Ishikawa (cell line): Measurements from ENCODE around the gene ZNF488.

Experiments
- CEBPB ChIP-seq: IDR thresholded peaks from 2 replicates; pipeline ENCODE4 v1.6.1; 2012
- CREB1 ChIP-seq: IDR thresholded peaks from 2 replicates; pipeline ENCODE4 v1.6.1; 2012; ENCODE audit warnings: low read depth
- EGR1 ChIP-seq: IDR thresholded peaks from 2 replicates; pipeline ENCODE4 v1.6.1; 2012
- EP300 ChIP-seq: IDR thresholded peaks from 2 replicates; pipeline ENCODE4 v1.6.1; 2012; ENCODE audit warnings: borderline replicate concordance
- FOXM1 ChIP-seq: IDR thresholded peaks from 2 replicates; pipeline ENCODE4 v1.6.1; 2012; ENCODE audit warnings: low read depth, borderline replicate concordance
- NFIC ChIP-seq: IDR thresholded peaks from 2 replicates; pipeline ENCODE4 v1.6.1; 2012
- RAD21 ChIP-seq: IDR thresholded peaks from 2 replicates; pipeline ENCODE4 v1.6.1; 2012; ENCODE audit warnings: low read depth
- TAF1 ChIP-seq: IDR thresholded peaks from 2 replicates; pipeline ENCODE4 v1.6.1; 2012; ENCODE audit warnings: low read depth, mild to moderate bottlenecking
- TCF12 ChIP-seq: IDR thresholded peaks from 2 replicates; pipeline ENCODE4 v1.6.1; 2012; ENCODE audit warnings: low read depth
- TEAD4 ChIP-seq: IDR thresholded peaks from 2 replicates; pipeline ENCODE4 v1.6.1; 2012
- USF1 ChIP-seq: IDR thresholded peaks from 2 replicates; pipeline ENCODE4 v1.6.1; 2012
- YY1 ChIP-seq: IDR thresholded peaks from 2 replicates; pipeline ENCODE4 v1.6.1; 2012; ENCODE audit warnings: low read depth
- ZBTB7A ChIP-seq: IDR thresholded peaks from 2 replicates; pipeline ENCODE4 v1.6.1; 2012; ENCODE audit warnings: low read depth
- TF ChIP-seq, protein P1 (sequence below): IDR thresholded peaks from 2 replicates; pipeline ENCODE4 v1.6.1; 2012; ENCODE audit warnings: low read depth, mild to moderate bottlenecking
- TF ChIP-seq, protein P2 (sequence below): IDR thresholded peaks from 2 replicates; pipeline ENCODE4 v1.6.1; 2012

ZNF488 gene

DNA sequence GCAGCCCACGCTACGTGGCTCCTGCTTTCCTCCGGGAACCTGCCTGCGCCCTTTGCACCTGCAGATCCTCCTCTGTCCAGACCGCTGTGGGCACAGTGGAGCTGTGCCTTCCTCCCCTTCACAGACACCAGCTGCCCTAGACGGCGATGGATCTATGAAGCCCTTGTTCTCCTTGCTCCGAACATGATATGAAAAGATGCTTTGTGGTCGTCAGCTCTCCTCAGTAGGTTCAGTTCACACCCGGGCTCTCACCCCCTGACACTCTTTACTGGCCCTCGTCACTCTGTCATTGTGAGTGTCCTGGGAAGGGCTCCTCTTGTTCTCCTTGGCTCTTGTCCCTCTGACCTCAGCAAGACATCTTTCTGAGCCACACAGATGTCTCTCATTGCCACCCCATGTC, 4.2 kb downstream of the ZNF488 start:
- TF ChIP-seq RAD21, result no peak
- TF ChIP-seq EGR1, result no peak
- TF ChIP-seq TEAD4, result no peak
- TF ChIP-seq YY1, result no peak
- TF ChIP-seq FOXM1, result no peak
- TF ChIP-seq, protein P1, sequence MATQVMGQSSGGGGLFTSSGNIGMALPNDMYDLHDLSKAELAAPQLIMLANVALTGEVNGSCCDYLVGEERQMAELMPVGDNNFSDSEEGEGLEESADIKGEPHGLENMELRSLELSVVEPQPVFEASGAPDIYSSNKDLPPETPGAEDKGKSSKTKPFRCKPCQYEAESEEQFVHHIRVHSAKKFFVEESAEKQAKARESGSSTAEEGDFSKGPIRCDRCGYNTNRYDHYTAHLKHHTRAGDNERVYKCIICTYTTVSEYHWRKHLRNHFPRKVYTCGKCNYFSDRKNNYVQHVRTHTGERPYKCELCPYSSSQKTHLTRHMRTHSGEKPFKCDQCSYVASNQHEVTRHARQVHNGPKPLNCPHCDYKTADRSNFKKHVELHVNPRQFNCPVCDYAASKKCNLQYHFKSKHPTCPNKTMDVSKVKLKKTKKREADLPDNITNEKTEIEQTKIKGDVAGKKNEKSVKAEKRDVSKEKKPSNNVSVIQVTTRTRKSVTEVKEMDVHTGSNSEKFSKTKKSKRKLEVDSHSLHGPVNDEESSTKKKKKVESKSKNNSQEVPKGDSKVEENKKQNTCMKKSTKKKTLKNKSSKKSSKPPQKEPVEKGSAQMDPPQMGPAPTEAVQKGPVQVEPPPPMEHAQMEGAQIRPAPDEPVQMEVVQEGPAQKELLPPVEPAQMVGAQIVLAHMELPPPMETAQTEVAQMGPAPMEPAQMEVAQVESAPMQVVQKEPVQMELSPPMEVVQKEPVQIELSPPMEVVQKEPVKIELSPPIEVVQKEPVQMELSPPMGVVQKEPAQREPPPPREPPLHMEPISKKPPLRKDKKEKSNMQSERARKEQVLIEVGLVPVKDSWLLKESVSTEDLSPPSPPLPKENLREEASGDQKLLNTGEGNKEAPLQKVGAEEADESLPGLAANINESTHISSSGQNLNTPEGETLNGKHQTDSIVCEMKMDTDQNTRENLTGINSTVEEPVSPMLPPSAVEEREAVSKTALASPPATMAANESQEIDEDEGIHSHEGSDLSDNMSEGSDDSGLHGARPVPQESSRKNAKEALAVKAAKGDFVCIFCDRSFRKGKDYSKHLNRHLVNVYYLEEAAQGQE, result no peak
- no peak for TF ChIP-seq ZBTB7A
- TF ChIP-seq USF1, result no peak
- no peak for TF ChIP-seq TCF12

DNA sequence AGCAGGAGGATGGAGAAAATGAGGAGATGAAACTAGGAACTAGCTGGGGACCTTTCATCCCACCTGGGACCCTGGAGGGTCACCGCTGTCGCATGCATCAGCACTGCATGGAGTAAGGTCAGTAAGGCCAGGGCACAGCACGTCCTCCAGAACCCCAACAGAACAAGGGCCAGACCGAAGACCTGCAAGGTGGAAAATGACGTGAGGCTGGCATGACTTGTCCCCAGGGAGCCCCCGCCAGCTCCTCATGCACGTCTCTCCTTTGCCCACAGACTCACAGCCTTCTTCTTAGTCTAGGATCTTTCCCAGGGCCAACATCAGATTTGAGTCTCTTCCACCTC, 4.7 kb downstream of the ZNF488 start:
- TF ChIP-seq YY1 (no peak), RAD21 (no peak), ZBTB7A (no peak), FOXM1 (no peak), EP300 (no peak), TCF12 (no peak), CREB1 (no peak), NFIC (no peak), TAF1 (no peak), TEAD4 (no peak), EGR1 (no peak), USF1 (no peak), CEBPB (no peak)
- TF ChIP-seq, protein P2, sequence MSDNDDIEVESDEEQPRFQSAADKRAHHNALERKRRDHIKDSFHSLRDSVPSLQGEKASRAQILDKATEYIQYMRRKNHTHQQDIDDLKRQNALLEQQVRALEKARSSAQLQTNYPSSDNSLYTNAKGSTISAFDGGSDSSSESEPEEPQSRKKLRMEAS, result no peak
- TF ChIP-seq, protein P1, result no peak

- TF ChIP-seq ZBTB7A (no peak), TCF12 (no peak), EP300 (no peak), EGR1 (no peak)
- TF ChIP-seq, protein P2, result no peak
Observed at GRCh38 chr10:47378606-47379444, 5.3 kb downstream of the ZNF488 start.

DNA sequence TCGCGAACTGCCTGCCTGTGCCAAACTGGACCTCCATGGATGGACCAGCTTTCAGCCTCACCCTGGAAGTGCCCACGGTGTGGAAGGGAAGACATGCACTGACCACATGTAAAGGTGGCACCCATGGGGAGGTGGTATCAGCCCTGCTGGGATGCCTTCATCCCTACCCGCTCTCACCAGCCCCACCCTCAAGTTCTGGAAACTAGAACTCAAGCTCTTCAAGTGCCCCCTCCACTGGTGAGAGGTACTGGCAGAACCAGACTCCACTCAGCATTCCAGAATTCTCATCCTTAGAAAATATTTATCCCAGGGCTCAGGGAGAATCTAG, 5.9 kb downstream of the ZNF488 start:
- no peak for TF ChIP-seq CREB1
- TF ChIP-seq USF1, result no peak
- TF ChIP-seq NFIC, result no peak
- no peak for TF ChIP-seq TCF12
- no peak for TF ChIP-seq TEAD4
- TF ChIP-seq, protein P1, result no peak
- no peak for TF ChIP-seq RAD21
- no peak for TF ChIP-seq CEBPB
- TF ChIP-seq EGR1, result no peak
- TF ChIP-seq EP300, result no peak
- no peak for TF ChIP-seq YY1
- TF ChIP-seq, protein P2, result no peak
- no peak for TF ChIP-seq FOXM1
- no peak for TF ChIP-seq ZBTB7A
- no peak for TF ChIP-seq TAF1
